ENCODE results near the gene ITSN2.

The ITSN2 gene

GRCh38 chr2:24191156-24191555, 169.2 kb downstream of the ITSN2 start:
- no peak for DNase-seq (ENCODE audit: low read depth)
- no peak for TF ChIP-seq CTCF (conservative IDR thresholded peaks at IDR 0.05; ENCODE audit: control insufficient read depth, insufficient read depth, low read depth, low read length)
- H3K4me3 ChIP-seq (ENCODE audit: control insufficient read depth, low read depth, low read length) = no peak overlapping the region

- DNase-seq (ENCODE audit: low read depth) = no peak
- TF ChIP-seq CTCF (conservative IDR thresholded peaks at IDR 0.05; ENCODE audit: control insufficient read depth, insufficient read depth, low read depth, low read length) = no peak
- H3K4me3 ChIP-seq (ENCODE audit: control insufficient read depth, low read depth, low read length) = no peak overlapping the region
Observed at GRCh38 chr2:24190503-24190902, 169.8 kb downstream of the ITSN2 start.

GRCh38 chr2:24189551-24189950, 170.8 kb downstream of the ITSN2 start:
- no peak overlapping the region for H3K4me3 ChIP-seq (ENCODE audit: control insufficient read depth, low read depth, low read length)
- no peak for TF ChIP-seq CTCF (conservative IDR thresholded peaks at IDR 0.05; ENCODE audit: control insufficient read depth, insufficient read depth, low read depth, low read length)
- DNase-seq (ENCODE audit: low read depth) = no peak

GRCh38 chr2:24183366-24184069, 176.8 kb downstream of the ITSN2 start:
- no peak for DNase-seq (ENCODE audit: low read depth)
- TF ChIP-seq CTCF (conservative IDR thresholded peaks at IDR 0.05; ENCODE audit: control insufficient read depth, insufficient read depth, low read depth, low read length) = no peak
- H3K4me3 ChIP-seq (ENCODE audit: control insufficient read depth, low read depth, low read length) = no peak overlapping the region

GRCh38 chr2:24182507-24182906, 177.8 kb downstream of the ITSN2 start:
- DNase-seq (ENCODE audit: low read depth) = no peak
- H3K4me3 ChIP-seq (ENCODE audit: control insufficient read depth, low read depth, low read length) = no peak overlapping the region
- TF ChIP-seq CTCF (conservative IDR thresholded peaks at IDR 0.05; ENCODE audit: control insufficient read depth, insufficient read depth, low read depth, low read length) = no peak

- DNase-seq (ENCODE audit: low read depth) = no peak
- no peak for TF ChIP-seq CTCF (conservative IDR thresholded peaks at IDR 0.05; ENCODE audit: control insufficient read depth, insufficient read depth, low read depth, low read length)
- H3K4me3 ChIP-seq (ENCODE audit: control insufficient read depth, low read depth, low read length) = no peak overlapping the region
Observed at GRCh38 chr2:24181849-24182248, 178.5 kb downstream of the ITSN2 start.

GRCh38 chr2:24179683-24180082, 180.7 kb downstream of the ITSN2 start:
- no peak for TF ChIP-seq CTCF (conservative IDR thresholded peaks at IDR 0.05; ENCODE audit: control insufficient read depth, insufficient read depth, low read depth, low read length)
- DNase-seq (ENCODE audit: low read depth) = no peak
- no peak overlapping the region for H3K4me3 ChIP-seq (ENCODE audit: control insufficient read depth, low read depth, low read length)

Data from fibroblast of mammary gland (primary cell).